ENCODE results near the gene DEUP1. TPM values are rescaled to one million over a fixed set of nuclear protein-coding genes. Genes with fewer than 3 reads are reported as not detected.
"Not testable (repeated sequence)": the region's sequence is repeated elsewhere in the genome, so short reads cannot be mapped to it uniquely, and the experiment has no call there.

The DEUP1 gene
- total RNA-seq, 2 donors from 2014 or later, result 0.29 TPM; not detected in 1

DNA sequence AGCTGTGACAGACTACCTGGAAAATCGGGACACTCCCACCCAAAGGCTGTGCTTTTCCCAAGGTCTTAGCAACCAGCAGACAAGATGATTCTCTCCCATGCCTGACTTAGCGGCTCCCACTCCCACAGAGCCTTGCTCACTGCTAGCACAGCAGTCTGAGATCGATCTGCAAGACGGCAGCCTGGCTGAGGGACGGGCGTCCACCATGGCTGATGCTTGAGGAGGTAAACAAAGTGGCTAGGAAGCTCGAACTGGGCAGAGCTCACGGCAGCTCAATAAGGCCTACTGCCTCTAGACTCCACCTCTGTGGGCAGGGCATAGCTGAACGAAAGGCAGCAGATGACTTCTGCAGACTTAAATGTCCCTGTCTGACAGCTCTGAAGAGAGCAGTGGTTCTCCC is 127.7 kb downstream of the DEUP1 start:
- no peak for DNase-seq
- no peaks in the 10 kb centered on the region for H3K27me3 ChIP-seq
- H3K9me3 ChIP-seq, result no peaks in the 10 kb centered on the region
- no peak overlapping the region for H3K4me3 ChIP-seq
- no peaks in the 10 kb centered on the region for H3K36me3 ChIP-seq
- no peak overlapping the region for H3K9ac ChIP-seq (ENCODE audit: low read depth in 2 of 2, low read length in 2 of 2)
- TF ChIP-seq, protein P1, sequence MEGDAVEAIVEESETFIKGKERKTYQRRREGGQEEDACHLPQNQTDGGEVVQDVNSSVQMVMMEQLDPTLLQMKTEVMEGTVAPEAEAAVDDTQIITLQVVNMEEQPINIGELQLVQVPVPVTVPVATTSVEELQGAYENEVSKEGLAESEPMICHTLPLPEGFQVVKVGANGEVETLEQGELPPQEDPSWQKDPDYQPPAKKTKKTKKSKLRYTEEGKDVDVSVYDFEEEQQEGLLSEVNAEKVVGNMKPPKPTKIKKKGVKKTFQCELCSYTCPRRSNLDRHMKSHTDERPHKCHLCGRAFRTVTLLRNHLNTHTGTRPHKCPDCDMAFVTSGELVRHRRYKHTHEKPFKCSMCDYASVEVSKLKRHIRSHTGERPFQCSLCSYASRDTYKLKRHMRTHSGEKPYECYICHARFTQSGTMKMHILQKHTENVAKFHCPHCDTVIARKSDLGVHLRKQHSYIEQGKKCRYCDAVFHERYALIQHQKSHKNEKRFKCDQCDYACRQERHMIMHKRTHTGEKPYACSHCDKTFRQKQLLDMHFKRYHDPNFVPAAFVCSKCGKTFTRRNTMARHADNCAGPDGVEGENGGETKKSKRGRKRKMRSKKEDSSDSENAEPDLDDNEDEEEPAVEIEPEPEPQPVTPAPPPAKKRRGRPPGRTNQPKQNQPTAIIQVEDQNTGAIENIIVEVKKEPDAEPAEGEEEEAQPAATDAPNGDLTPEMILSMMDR (IDR thresholded peaks at IDR 0.05), result no peak
- no peaks in the 10 kb centered on the region for H3K4me1 ChIP-seq
- H3K27ac ChIP-seq, result no peak overlapping the region
- intact Hi-C loops (cut with DNase I), result no loop called here

DNA sequence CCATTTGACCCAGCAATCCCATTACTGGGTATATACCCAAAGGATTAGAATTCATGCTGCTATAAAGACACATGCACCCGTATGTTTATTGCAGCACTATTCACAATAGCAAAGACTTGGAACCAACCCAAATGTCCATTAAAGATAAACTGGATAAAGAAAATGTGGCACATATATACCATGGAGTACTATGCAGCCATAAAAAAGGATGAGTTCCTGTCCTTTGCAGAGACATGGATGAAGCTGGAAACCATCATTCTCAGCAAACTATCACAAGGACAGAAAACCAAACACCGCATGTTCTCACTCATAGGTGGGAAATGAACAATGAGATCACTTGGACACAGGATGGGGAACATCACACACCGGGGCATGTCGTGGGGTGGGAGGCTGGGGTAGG is 133.1 kb downstream of the DEUP1 start:
- H3K4me3 ChIP-seq; H3K9me3 ChIP-seq; H3K9ac ChIP-seq (ENCODE audit: low read depth in 2 of 2, low read length in 2 of 2); DNase-seq; H3K4me1 ChIP-seq; H3K27me3 ChIP-seq; H3K27ac ChIP-seq; H3K36me3 ChIP-seq; intact Hi-C loops (cut with DNase I): not testable (repeated sequence)

DNA sequence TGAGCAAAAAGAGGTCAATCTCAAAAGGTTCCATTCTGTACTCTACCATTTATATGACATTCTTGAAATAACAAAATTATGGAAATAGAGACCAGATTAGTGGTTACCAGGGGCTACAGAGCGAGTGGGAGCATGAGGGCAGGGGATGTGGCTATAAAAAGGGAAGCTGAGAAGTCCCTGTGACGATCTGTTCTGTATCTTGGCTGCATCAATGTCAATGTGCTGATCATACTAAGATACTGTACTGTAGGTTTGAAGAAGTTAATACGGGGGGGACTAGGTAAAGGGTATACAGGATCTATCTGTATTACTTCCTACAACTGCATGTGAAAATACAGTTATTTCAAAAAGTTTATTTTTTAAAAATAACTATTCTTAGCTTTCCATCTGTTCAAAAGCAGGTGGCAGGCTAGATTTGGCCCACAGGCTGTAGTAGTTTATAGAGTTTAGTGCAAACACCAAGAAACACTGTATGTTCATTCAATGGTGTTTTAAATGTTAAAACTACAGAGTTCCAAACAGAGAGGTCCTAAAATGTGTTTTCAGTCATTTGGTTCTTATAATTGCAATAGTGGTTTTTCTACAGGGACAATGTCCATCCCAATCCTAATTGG is 134.5 kb downstream of the DEUP1 start:
- H3K27ac ChIP-seq, result no peak overlapping the region
- no peaks in the 10 kb centered on the region for H3K9me3 ChIP-seq
- H3K4me1 ChIP-seq, result no peaks in the 10 kb centered on the region
- no peaks in the 10 kb centered on the region for H3K36me3 ChIP-seq
- TF ChIP-seq, protein P1 (IDR thresholded peaks at IDR 0.05), result no peak
- no peak for DNase-seq
- H3K4me3 ChIP-seq, result no peak overlapping the region
- no peaks in the 10 kb centered on the region for H3K27me3 ChIP-seq
- intact Hi-C loops (cut with DNase I), result no loop called here
- no peak overlapping the region for H3K9ac ChIP-seq (ENCODE audit: low read depth in 2 of 2, low read length in 2 of 2)

DNA sequence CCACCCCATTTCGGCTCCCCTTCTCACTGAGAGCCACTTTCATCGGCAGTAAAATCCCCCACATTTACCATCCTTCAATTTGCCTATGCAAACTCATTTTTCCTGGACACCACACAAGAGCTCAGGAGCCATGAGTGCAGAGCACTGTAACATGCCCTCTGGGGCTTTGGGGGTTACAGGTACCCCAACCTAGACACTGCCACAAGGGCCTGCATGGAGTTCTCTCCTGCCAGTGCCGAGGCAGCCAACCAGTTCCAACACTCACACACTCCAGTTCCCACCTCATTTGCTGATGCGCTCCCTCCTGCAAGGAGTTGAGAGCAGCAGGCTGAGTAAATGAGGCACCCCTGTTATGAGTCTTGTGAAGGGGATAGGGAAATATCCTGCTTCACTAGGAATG is 136.5 kb downstream of the DEUP1 start:
- H3K4me1 ChIP-seq, result no peaks in the 10 kb centered on the region
- no peaks in the 10 kb centered on the region for H3K9me3 ChIP-seq
- no peak overlapping the region for H3K4me3 ChIP-seq
- DNase-seq, result no peak
- intact Hi-C loops (cut with DNase I), result no loop called here
- TF ChIP-seq, protein P1 (IDR thresholded peaks at IDR 0.05), result no peak
- no peak overlapping the region for H3K9ac ChIP-seq (ENCODE audit: low read depth in 2 of 2, low read length in 2 of 2)
- no peaks in the 10 kb centered on the region for H3K36me3 ChIP-seq
- H3K27ac ChIP-seq, result no peak overlapping the region
- no peaks in the 10 kb centered on the region for H3K27me3 ChIP-seq

DNA sequence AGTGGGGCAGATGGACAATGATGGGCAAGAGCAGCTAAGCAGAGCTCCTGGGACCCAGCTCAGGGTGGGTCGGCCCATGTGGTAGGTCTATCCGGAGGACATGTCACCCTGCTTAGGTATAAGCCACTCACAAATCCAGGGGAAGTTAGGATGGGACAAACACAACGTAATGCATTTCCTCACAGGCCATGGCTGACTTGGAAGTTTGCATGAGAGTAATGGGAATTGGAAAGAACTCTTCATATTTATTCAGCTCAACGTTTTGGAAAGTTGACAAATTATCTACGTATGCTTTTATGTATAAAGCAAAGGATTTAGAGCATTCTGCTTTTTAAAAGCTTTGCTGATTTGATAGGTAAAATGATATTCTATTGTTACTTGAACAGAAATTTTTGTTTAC is 137.7 kb downstream of the DEUP1 start:
- Histone ChIP-seq H3K36me3 (no peaks in the 10 kb centered on the region), H3K27me3 (no peaks in the 10 kb centered on the region), H3K27ac (no peak overlapping the region), H3K9me3 (no peaks in the 10 kb centered on the region), H3K9ac (ENCODE audit: low read depth in 2 of 2, low read length in 2 of 2) (no peak overlapping the region), H3K4me3 (no peak overlapping the region), H3K4me1 (no peaks in the 10 kb centered on the region)
- intact Hi-C loops (cut with DNase I), result no loop called here
- no peak for DNase-seq
- TF ChIP-seq, protein P1 (IDR thresholded peaks at IDR 0.05), result no peak

DNA sequence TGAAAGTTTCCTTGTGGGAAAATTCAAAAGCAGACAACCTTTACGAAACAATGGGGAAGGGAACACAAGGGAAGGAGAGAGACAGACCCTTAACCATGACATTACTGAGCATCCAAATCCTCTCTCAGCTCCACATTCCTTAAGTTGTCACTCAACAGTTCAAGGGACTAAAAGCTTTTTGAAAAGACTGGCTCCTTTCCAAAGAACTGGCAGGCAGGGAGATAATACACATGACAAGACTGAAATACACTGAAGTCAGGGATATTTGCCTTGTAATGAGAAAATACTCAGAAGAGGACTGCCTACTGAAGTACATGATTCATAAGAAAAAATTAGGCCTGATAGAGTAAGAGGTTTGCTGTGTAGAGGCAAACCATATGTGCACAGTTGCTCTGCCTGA is 143.6 kb downstream of the DEUP1 start:
- no peak for DNase-seq
- TF ChIP-seq, protein P1 (IDR thresholded peaks at IDR 0.05), result no peak
- H3K4me3 ChIP-seq, result no peak overlapping the region
- no peaks in the 10 kb centered on the region for H3K36me3 ChIP-seq
- H3K27ac ChIP-seq, result no peak overlapping the region
- H3K9ac ChIP-seq (ENCODE audit: low read depth in 2 of 2, low read length in 2 of 2), result no peak overlapping the region
- H3K27me3 ChIP-seq, result no peaks in the 10 kb centered on the region
- H3K9me3 ChIP-seq, result no peaks in the 10 kb centered on the region
- H3K4me1 ChIP-seq, result no peaks in the 10 kb centered on the region
- intact Hi-C loops (cut with DNase I), result no loop called here
